WTC11 (cell line): ENCODE results near the gene MRAP. TPM values are rescaled to one million over a fixed set of nuclear protein-coding genes. Genes with fewer than 3 reads are reported as not detected.

Experiments used
- ATAC-seq: fragments of 200-7000 bp; cut with Tn5 transposase; 2 replicates; pipeline ENCODE4 v1.10.0; 2021; ENCODE audit warnings: mild to moderate bottlenecking, moderate library complexity
- CTCF ChIA-PET: fragments of 300-600 bp; sonication (Branson Sonifier 250); formaldehyde crosslinking; loops from one replicate; lab custom pipeline; 2021; ENCODE audit warnings: antibody characterized with exemption; lab: Charles Lee
- POLR2A ChIA-PET: fragments of 350-600 bp; sonication (Branson Sonifier 250); formaldehyde crosslinking; loops from one replicate; lab custom pipeline; 2021; ENCODE audit warnings: antibody characterized with exemption; lab: Charles Lee
- DNase-seq: peaks from one replicate; pipeline ENCODE4 v3.0.0; 2021; ENCODE audit warnings: low spot score
- H3K27ac Mint-ChIP-seq: 2 replicates; pipeline ENCODE4 v1.8.0; 2021; ENCODE audit warnings: mixed read lengths
- H3K27me3 Mint-ChIP-seq: 2 replicates; pipeline ENCODE4 v1.8.0; 2021; ENCODE audit warnings: low read depth, mild to moderate bottlenecking, moderate library complexity, mixed read lengths
- H3K36me3 Mint-ChIP-seq: 2 replicates; pipeline ENCODE4 v1.8.0; 2021; ENCODE audit warnings: mixed read lengths
- H3K4me1 Mint-ChIP-seq: 2 replicates; pipeline ENCODE4 v1.8.0; 2022; ENCODE audit warnings: mixed read lengths
- H3K4me3 Mint-ChIP-seq: 2 replicates; pipeline ENCODE4 v1.8.0; 2021; ENCODE audit warnings: mild to moderate bottlenecking, moderate library complexity, mixed read lengths
- H3K9me3 Mint-ChIP-seq: 2 replicates; pipeline ENCODE4 v1.8.0; 2021; ENCODE audit warnings: mixed read lengths
- CREM ChIP-seq: sonication (generic); formaldehyde crosslinking; IDR thresholded peaks from 2 replicates; pipeline ENCODE4 v1.8.1; 2022; ENCODE audit warnings: mild to moderate bottlenecking, missing genetic modification reagents, moderate library complexity
- ELF4 ChIP-seq: sonication (generic); formaldehyde crosslinking; IDR thresholded peaks from 2 replicates; pipeline ENCODE4 v1.8.1; 2022; ENCODE audit warnings: low read depth, mild to moderate bottlenecking, moderate library complexity, missing genetic modification reagents
- ESRRA ChIP-seq: sonication (generic); formaldehyde crosslinking; IDR thresholded peaks from 2 replicates; pipeline ENCODE4 v1.8.1; 2022; ENCODE audit warnings: mild to moderate bottlenecking, missing genetic modification reagents, borderline replicate concordance
- FOXK1 ChIP-seq: sonication (generic); formaldehyde crosslinking; IDR thresholded peaks from 2 replicates; pipeline ENCODE4 v1.8.0; 2022; ENCODE audit warnings: mild to moderate bottlenecking, moderate library complexity, missing genetic modification reagents
- GABPB1 ChIP-seq: sonication (generic); formaldehyde crosslinking; IDR thresholded peaks from 2 replicates; pipeline ENCODE4 v1.8.1; 2023; ENCODE audit warnings: mild to moderate bottlenecking, missing genetic modification reagents
- NFATC4 ChIP-seq: fragments of 250-450 bp; sonication (Bioruptor Pico); IDR thresholded peaks from 2 replicates; pipeline ENCODE4 v1.9.0; 2021; ENCODE audit warnings: mild to moderate bottlenecking
- NR1H2 ChIP-seq: sonication (generic); formaldehyde crosslinking; IDR thresholded peaks from 2 replicates; pipeline ENCODE4 v1.9.0; 2021; ENCODE audit warnings: mild to moderate bottlenecking, moderate library complexity, missing genetic modification reagents
- SMAD3 ChIP-seq: sonication (generic); formaldehyde crosslinking; IDR thresholded peaks from 2 replicates; pipeline ENCODE4 v1.8.0; 2022; ENCODE audit warnings: missing genetic modification reagents, mild to moderate bottlenecking, borderline replicate concordance
- TP53 ChIP-seq: sonication (generic); formaldehyde crosslinking; IDR thresholded peaks from 2 replicates; pipeline ENCODE4 v1.8.1; 2023; ENCODE audit warnings: mild to moderate bottlenecking, missing genetic modification reagents
- ZNF219 ChIP-seq: sonication (generic); formaldehyde crosslinking; IDR thresholded peaks from 2 replicates; pipeline ENCODE4 v1.8.0; 2023; ENCODE audit warnings: missing genetic modification reagents, mild to moderate bottlenecking, borderline replicate concordance
- ZNF263 ChIP-seq: sonication (generic); formaldehyde crosslinking; IDR thresholded peaks from 2 replicates; pipeline ENCODE4 v1.8.1; 2022; ENCODE audit warnings: low read depth, mild to moderate bottlenecking, moderate library complexity, missing genetic modification reagents
- ZNF317 ChIP-seq: sonication (generic); formaldehyde crosslinking; IDR thresholded peaks from 2 replicates; pipeline ENCODE4 v1.8.1; 2023; ENCODE audit warnings: low read depth, mild to moderate bottlenecking, moderate library complexity, missing genetic modification reagents, borderline replicate concordance
- ZNF416 ChIP-seq: fragments of 250-450 bp; sonication (Bioruptor Pico); IDR thresholded peaks from 2 replicates; pipeline ENCODE4 v1.9.0; 2021; ENCODE audit warnings: mild to moderate bottlenecking, inconsistent platforms
- ZNF671 ChIP-seq: fragments of 250-450 bp; sonication (Bioruptor Pico); IDR thresholded peaks from 2 replicates; pipeline ENCODE4 v1.8.0; 2021; ENCODE audit warnings: mild to moderate bottlenecking
- total RNA-seq: library from RNA; stranded (reverse); gene quantifications from 3 replicates; pipeline ENCODE4 v1.2.3, GENCODE V29; 2021
- TF ChIP-seq, protein P1 (sequence below): sonication (generic); formaldehyde crosslinking; IDR thresholded peaks from 2 replicates; pipeline ENCODE4 v1.8.1; 2023; ENCODE audit warnings: mild to moderate bottlenecking, missing genetic modification reagents, moderate library complexity
- TF ChIP-seq, protein P2 (sequence below): sonication (generic); formaldehyde crosslinking; IDR thresholded peaks from 2 replicates; pipeline ENCODE4 v1.8.1; 2023; ENCODE audit warnings: mild to moderate bottlenecking, moderate library complexity, missing genetic modification reagents
- TF ChIP-seq, protein P3 (sequence below): fragments of 250-450 bp; sonication (Bioruptor Pico); IDR thresholded peaks from 2 replicates; pipeline ENCODE4 v1.9.0; 2021; ENCODE audit warnings: mild to moderate bottlenecking
- TF ChIP-seq, protein P4 (sequence below): sonication (generic); formaldehyde crosslinking; IDR thresholded peaks from 2 replicates; pipeline ENCODE4 v1.8.1; 2022; ENCODE audit warnings: low read depth, missing genetic modification reagents, borderline replicate concordance
- TF ChIP-seq, protein P5 (sequence below): sonication (generic); formaldehyde crosslinking; IDR thresholded peaks from 2 replicates; pipeline ENCODE4 v1.8.1; 2022; ENCODE audit warnings: mild to moderate bottlenecking, missing genetic modification reagents, moderate library complexity, borderline replicate concordance
- TF ChIP-seq, protein P6 (sequence below): sonication (generic); formaldehyde crosslinking; IDR thresholded peaks from 2 replicates; pipeline ENCODE4 v1.8.0; 2023; ENCODE audit warnings: mild to moderate bottlenecking, missing genetic modification reagents

The MRAP gene
- total RNA-seq, 1 experiment from 2014 or later: not detected

DNA sequence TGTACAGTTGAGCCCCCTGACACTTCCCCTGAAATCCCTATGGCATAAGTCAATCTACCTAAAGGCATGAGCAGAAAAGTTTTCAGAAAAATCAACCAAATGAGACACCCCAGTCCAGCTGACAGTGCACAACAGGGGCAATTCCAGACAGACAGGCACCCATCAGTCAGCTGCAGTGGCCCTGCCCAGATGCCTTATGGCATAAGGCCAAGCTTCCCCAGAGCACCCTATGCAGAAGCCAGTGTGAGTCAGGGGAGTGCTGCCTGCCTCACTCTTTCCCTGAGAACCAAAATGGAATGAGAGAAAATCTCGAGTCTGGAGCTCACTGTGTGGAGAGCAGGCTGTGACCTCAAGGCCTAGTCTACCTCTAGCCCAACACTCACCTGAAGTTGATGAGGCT is 38.1 kb downstream of the MRAP start (continued):
- TF ChIP-seq, protein P1, sequence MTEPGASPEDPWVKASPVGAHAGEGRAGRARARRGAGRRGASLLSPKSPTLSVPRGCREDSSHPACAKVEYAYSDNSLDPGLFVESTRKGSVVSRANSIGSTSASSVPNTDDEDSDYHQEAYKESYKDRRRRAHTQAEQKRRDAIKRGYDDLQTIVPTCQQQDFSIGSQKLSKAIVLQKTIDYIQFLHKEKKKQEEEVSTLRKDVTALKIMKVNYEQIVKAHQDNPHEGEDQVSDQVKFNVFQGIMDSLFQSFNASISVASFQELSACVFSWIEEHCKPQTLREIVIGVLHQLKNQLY (CRISPR knock-in tag): no peak
- TF ChIP-seq ZNF317 (CRISPR knock-in tag): no peak
- TF ChIP-seq ZNF263 (CRISPR knock-in tag): no peak
- no peak for TF ChIP-seq SMAD3 (CRISPR knock-in tag)
- TF ChIP-seq CREM (CRISPR knock-in tag): no peak
- TF ChIP-seq, all 79 proteins: peak for 0

DNA sequence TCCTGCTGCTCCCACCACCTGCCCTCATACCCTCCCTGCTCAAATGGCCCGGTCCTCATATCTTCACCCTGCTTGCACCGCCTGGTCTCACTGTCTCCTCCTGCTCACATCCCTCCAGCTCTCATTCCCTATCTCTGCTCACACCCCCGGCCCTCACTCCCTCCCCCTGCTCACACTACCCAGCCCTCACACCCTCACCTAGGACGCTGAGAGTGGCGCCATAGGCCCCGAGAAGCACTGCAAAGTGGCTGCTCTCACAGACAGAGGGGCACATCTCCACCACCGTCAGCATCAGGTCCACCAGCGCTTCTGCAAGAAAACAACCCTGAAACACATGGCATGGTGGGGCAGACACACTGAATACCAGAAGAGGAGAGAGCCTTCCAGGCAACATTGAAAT is 38.6 kb downstream of the MRAP start:
- no peaks in the 10 kb centered on the region for H3K27me3 Mint-ChIP-seq
- peaks cover 7% of the 10 kb centered on the region; the same call in 1 of the 2 replicates for H3K4me1 Mint-ChIP-seq
- ChIA-PET CTCF (interaction anchor here (1.2 kb wide), 1 partner anchor 31 kb away, joined by 3 read pairs; no protein-coding TSS in a partner anchor), POLR2A (no interaction called here)
- no peak overlapping the region for H3K4me3 Mint-ChIP-seq
- no peaks in the 10 kb centered on the region for H3K9me3 Mint-ChIP-seq
- ATAC-seq (no peak), DNase-seq (no peak)
- no peak for TF ChIP-seq ZNF416
- no peak for TF ChIP-seq SMAD3 (CRISPR knock-in tag)
- TF ChIP-seq, protein P2, sequence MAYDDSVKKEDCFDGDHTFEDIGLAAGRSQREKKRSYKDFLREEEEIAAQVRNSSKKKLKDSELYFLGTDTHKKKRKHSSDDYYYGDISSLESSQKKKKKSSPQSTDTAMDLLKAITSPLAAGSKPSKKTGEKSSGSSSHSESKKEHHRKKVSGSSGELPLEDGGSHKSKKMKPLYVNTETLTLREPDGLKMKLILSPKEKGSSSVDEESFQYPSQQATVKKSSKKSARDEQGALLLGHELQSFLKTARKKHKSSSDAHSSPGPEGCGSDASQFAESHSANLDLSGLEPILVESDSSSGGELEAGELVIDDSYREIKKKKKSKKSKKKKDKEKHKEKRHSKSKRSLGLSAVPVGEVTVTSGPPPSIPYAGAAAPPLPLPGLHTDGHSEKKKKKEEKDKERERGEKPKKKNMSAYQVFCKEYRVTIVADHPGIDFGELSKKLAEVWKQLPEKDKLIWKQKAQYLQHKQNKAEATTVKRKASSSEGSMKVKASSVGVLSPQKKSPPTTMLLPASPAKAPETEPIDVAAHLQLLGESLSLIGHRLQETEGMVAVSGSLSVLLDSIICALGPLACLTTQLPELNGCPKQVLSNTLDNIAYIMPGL (CRISPR knock-in tag): no peak
- no peak overlapping the region for H3K27ac Mint-ChIP-seq
- peaks cover 79% of the 10 kb centered on the region for H3K36me3 Mint-ChIP-seq

DNA sequence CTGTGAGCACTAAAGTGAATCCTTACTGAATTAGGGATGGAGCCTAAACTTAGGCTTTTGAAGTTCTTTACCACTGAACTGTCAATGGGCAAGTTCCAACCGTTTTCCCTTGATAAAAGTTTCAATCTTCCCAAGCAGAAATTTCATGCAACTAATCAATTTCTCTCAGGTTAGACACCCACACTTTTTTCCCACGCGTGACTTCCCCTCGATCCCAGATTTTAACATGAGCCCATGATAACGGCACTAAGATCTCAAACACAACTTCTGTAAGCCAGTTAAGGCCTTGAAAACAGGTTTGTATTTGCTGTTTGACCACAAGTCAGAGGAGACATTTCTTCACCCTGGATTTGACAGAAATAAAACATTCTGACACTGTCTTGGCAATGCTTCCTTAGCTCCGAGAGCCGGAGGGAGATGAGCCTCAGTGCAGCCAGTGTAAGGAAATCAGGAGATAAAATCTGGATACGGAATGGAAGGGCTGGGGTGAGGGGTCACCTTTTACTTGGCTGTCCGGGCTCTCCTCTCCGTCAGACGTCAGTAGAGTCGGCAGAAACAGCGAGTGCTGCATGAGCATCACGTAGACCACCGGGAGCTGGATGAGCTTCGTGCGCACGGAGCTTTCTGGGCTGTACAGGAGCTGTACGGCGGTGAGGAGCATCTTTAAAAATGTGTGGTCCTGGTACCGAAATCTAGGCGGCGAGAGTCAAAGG is 39.7 kb downstream of the MRAP start:
- no peaks in the 10 kb centered on the region for H3K27me3 Mint-ChIP-seq
- TF ChIP-seq FOXK1 (CRISPR knock-in tag) (no peak), CREM (CRISPR knock-in tag) (no peak), NR1H2 (CRISPR knock-in tag) (no peak), ELF4 (CRISPR knock-in tag) (no peak), ZNF671 (CRISPR knock-in tag) (no peak), ESRRA (CRISPR knock-in tag) (no peak), ZNF219 (CRISPR knock-in tag) (no peak), TP53 (CRISPR knock-in tag) (no peak), NFATC4 (CRISPR knock-in tag) (no peak), ZNF317 (CRISPR knock-in tag) (no peak), GABPB1 (CRISPR knock-in tag) (no peak)
- TF ChIP-seq, protein P3, sequence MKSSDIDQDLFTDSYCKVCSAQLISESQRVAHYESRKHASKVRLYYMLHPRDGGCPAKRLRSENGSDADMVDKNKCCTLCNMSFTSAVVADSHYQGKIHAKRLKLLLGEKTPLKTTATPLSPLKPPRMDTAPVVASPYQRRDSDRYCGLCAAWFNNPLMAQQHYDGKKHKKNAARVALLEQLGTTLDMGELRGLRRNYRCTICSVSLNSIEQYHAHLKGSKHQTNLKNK (CRISPR knock-in tag): no peak
- TF ChIP-seq, protein P2 (CRISPR knock-in tag): no peak
- TF ChIP-seq, protein P1 (CRISPR knock-in tag): no peak
- TF ChIP-seq, protein P4, sequence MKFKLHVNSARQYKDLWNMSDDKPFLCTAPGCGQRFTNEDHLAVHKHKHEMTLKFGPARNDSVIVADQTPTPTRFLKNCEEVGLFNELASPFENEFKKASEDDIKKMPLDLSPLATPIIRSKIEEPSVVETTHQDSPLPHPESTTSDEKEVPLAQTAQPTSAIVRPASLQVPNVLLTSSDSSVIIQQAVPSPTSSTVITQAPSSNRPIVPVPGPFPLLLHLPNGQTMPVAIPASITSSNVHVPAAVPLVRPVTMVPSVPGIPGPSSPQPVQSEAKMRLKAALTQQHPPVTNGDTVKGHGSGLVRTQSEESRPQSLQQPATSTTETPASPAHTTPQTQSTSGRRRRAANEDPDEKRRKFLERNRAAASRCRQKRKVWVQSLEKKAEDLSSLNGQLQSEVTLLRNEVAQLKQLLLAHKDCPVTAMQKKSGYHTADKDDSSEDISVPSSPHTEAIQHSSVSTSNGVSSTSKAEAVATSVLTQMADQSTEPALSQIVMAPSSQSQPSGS: no peak
- TF ChIP-seq, protein P5, sequence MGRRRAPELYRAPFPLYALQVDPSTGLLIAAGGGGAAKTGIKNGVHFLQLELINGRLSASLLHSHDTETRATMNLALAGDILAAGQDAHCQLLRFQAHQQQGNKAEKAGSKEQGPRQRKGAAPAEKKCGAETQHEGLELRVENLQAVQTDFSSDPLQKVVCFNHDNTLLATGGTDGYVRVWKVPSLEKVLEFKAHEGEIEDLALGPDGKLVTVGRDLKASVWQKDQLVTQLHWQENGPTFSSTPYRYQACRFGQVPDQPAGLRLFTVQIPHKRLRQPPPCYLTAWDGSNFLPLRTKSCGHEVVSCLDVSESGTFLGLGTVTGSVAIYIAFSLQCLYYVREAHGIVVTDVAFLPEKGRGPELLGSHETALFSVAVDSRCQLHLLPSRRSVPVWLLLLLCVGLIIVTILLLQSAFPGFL (CRISPR knock-in tag): no peak
- TF ChIP-seq, protein P6, sequence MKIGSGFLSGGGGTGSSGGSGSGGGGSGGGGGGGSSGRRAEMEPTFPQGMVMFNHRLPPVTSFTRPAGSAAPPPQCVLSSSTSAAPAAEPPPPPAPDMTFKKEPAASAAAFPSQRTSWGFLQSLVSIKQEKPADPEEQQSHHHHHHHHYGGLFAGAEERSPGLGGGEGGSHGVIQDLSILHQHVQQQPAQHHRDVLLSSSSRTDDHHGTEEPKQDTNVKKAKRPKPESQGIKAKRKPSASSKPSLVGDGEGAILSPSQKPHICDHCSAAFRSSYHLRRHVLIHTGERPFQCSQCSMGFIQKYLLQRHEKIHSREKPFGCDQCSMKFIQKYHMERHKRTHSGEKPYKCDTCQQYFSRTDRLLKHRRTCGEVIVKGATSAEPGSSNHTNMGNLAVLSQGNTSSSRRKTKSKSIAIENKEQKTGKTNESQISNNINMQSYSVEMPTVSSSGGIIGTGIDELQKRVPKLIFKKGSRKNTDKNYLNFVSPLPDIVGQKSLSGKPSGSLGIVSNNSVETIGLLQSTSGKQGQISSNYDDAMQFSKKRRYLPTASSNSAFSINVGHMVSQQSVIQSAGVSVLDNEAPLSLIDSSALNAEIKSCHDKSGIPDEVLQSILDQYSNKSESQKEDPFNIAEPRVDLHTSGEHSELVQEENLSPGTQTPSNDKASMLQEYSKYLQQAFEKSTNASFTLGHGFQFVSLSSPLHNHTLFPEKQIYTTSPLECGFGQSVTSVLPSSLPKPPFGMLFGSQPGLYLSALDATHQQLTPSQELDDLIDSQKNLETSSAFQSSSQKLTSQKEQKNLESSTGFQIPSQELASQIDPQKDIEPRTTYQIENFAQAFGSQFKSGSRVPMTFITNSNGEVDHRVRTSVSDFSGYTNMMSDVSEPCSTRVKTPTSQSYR (CRISPR knock-in tag): no peak

More for the DNA sequence above, 39.7 kb downstream of the MRAP start:
- Mint-ChIP-seq H3K4me3 (no peak overlapping the region), H3K4me1 (peaks cover 7% of the 10 kb centered on the region; the same call in 1 of the 2 replicates), H3K27ac (peak overlapping the region; percentile 83), H3K9me3 (no peaks in the 10 kb centered on the region), H3K36me3 (peaks cover 72% of the 10 kb centered on the region)
- ChIA-PET POLR2A (interaction anchor here (0.7 kb wide), 1 partner anchor 417 kb away, joined by 4 read pairs; no protein-coding TSS in a partner anchor), CTCF (interaction anchor here (1.2 kb wide), 1 partner anchor 32 kb away, joined by 3 read pairs; no protein-coding TSS in a partner anchor)
- DNase-seq (no peak), ATAC-seq (no peak)
